SW 1271 (cell line): ENCODE data around the gene TMEM221.
"Not testable (repeated sequence)": the region's sequence is repeated elsewhere in the genome, so short reads cannot be mapped to it uniquely, and the experiment has no call there.

Experiments used
- DNase-seq, 2 experiments: peaks; one replicate each; lab custom pipeline; 2025; lab: John Stamatoyannopoulos, UW

The TMEM221 gene

GRCh38 chr19:17448131-17448967 lies at the start of gene TMEM221:
Gene TMEM221, minus strand, starts transcription at chr19:17448668. Its CDS starts 206 bp downstream, at chr19:17448462.
- DNase-seq: no peak

GRCh38 chr19:17497149-17497798 lies 48.8 kb upstream of the TMEM221 start:
- DNase-seq: no peak

GRCh38 chr19:17496337-17496997 lies 48.0 kb upstream of the TMEM221 start:
- DNase-seq: peak in 1 of 2 experiments; percentile 75

DNA sequence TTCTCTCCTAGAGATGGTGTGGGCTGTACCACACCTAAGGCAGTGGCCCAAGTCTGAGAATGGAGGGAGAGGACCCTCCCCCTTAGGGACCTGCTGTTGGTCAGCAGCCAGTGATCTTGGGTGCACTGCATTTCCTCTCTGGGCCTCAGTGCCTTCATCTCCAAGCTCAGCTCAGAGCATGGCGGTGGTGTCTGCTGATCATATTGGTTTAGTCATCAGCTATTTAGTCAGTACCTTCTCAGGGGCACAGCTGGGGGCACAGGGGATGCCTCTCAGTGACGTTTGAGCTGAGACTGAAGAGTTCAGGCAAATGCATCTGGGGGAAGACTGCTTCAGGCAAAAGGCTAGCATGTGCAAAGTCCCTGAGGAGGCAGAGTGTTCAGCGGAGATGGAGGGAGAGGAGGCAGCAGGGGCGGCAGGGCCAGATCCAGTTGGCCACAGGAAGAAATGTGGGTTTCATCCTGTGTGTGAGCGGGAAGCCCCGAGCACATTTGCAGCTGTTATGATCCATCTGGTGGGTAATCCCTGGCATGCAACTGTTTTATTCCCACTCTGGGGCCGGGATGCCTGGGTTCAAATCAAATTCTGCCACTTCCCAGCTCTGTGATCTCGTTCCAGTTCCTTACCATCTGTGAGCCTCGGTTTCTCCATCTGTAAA lies 47.3 kb upstream of the TMEM221 start:
- no peak for DNase-seq

DNA sequence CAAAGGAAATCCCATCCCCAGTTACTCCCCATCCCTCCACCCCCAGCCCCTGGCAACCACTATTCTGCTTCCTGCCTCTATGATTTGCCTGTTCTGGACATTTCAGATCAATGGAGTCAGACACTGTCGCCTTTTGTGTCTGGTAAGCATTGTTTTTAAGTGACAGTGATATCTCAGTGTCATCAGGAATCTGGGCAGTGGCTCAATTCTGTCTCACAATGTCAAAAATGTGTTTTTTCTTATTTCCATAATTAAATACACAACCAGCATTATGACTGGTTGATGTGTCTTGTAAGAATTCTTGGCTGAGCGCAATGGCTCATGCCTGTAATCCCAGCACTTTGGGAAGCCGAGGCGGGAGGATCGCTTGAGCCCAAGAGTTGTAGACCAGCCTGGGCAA lies 42.8 kb upstream of the TMEM221 start:
- DNase-seq: no peak

GRCh38 chr19:17490411-17490810 lies 41.9 kb upstream of the TMEM221 start:
- no peak for DNase-seq

- DNase-seq: no peak
Observed at GRCh38 chr19:17489392-17490030, 41.0 kb upstream of the TMEM221 start.

DNA sequence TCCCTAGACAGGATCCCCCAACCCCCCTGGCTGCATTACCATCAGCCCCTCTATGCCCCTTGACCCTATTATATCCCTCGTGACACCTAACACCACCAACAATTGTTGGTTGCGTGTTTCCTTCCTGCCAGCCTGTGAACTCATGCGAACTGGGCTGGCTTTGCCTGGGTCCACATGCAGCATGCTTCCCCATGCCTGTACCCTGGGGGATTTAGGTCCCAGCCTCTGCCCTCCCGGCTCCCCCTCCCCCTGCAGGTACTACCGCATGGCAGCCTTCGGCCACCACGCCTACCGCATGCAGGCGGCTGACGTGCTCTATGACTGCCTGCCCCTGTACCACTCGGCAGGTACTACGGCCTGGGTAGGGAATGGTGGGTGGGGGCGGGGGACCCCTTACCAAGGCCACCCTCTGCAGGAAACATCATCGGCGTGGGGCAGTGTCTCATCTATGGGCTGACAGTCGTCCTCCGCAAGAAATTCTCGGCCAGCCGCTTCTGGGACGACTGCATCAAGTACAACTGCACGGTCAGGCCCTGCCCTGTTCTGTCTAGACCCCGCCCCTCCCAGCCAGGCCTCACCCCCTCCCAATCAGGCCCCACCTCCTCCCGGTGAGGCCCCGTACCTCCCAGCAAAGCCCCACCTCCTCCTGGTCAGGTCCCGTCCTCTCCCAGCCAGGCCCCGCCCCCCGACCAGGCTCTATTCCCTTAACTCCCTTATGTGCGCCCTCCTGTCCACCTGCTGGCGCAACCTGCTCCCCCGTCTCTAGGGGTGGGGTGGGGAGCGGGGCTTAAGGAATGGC lies 40.3 kb upstream of the TMEM221 start:
- peak in 1 of 2 experiments; percentile 46 for DNase-seq

DNA sequence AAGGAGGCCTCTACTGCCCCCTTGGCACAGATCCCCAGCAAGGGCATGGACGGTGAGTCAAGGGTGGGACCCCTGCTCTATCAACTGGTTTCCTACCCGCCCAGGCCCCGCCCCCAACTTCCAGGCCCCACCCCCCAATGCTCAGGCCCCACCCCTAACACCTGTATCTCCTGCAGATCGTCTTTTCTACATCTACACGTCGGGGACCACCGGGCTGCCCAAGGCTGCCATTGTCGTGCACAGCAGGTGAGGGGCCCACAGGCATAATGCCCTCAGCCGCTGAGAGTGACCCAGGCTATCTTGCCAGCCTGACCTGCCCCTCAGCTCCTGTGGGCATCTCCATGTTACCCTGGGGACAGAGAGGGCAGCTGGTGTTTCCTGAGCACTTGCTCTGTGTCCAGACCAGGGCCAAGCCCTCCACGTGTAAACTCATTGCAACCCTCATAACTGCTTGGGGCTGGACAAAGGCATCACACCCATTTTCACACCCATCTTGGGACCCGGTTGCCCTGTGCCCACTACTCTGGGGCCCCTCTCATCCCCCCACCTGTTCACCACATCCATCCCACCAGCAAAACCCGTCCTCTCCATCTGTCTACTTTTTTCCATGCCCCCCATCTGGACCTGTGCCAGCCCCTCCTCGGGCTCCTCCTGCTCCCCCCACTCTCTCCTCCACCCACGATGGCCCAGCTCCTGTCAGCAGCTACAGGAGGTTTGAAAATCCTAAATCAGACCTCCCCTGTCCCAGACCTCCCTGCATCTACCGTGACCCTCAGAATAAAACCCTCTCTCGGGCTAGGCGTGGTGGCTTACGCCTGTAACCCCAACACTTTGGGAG lies 39.0 kb upstream of the TMEM221 start:
- no peak for DNase-seq

DNA sequence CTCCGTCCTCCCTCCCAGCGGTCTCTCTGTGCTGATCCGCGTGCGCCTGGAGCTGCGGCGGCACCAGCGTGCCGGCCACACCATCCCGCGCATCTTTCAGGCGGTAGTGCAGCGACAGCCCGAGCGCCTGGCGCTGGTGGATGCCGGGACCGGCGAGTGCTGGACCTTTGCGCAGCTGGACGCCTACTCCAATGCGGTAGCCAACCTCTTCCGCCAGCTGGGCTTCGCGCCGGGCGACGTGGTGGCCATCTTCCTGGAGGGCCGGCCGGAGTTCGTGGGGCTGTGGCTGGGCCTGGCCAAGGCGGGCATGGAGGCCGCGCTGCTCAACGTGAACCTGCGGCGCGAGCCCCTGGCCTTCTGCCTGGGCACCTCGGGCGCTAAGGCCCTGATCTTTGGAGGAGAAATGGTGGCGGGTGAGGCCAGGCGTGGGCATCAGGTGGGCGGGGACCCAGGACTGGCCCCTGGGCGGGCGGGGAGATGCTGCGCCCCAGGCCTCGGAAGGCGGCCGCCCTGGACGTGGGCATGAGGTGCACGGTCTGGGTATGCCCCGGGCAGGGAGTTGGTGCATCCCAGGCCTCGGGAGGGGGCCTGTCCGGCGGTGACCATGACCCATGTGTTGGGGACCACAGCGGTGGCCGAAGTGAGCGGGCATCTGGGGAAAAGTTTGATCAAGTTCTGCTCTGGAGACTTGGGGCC lies 38.2 kb upstream of the TMEM221 start:
- no peak for DNase-seq

- DNase-seq: no peak
Observed at GRCh38 chr19:17484520-17485185, 36.2 kb upstream of the TMEM221 start.

DNA sequence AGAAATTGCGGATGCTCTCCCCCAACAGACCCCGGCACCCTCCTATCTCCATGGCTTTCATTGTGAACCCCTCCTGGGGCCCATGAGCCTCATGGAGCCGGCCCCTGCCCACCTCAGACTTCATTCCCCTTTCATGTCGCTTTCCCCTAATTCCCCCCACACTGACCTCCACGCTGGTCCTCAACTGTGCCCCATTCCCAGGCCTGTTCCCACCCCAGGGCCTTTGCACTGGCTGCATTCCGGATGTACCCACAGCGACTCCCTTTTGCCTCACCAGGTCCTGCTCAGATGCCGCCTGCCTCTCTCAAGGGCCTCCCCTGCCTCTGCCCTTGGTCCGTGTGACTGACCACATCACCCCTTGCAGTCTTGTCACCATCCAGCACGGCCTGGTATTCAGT lies 35.1 kb upstream of the TMEM221 start:
- DNase-seq: no peak

DNA sequence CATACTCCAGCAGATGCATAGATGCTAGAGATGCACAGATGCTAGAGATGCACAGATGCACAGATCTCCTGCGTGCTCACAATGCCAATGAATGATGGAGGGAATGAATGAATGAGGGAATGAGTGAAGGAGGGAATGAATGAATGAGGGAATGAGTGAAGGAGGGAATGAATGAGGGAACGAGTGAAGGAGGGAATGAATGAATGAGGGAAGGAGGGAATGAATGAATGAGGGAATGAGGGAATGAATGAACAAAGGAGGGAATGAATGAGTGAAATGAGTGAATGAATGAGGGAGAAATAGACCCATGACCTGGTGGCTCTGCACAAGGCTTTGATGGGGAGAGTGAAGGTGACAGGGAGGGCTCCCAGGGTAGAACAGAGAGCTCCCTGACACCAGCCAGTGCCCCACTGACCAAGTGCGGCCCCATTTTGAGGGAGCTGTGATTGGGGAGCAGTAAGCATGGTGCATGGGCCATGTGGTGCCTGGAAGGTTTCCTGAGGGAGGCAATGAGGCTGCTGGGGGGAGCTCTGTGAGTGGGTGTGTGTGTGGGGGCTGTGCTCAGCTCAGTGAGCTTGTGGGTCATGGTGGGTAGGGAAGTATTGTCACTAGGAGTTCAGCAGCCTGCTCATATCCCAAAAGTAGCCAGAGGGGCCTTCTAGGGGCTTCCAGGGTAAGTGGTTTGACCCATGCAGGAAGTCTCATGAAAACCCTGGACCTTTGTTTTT lies 34.6 kb upstream of the TMEM221 start:
- DNase-seq: no peak

DNA sequence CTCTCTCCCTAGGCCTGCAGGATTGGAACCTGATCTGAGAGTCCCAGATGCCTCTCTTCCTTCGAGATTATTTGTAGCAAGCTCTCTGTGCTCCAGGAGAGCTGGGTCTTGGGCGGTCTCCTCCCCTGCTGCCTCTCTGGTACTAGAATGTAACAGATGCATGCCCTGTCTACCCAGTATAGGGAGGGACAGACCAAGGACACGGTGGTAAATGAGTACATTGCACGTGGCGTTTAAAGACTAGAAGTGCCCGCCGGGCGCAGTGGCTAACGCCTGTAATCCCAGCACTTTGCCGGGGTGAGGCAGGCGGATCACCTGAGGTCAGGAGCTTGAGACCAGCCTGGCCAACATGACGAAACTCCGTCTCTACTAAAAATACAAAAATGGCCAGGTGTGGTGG lies 33.5 kb upstream of the TMEM221 start:
- no peak for DNase-seq

GRCh38 chr19:17479325-17479791 lies 30.9 kb upstream of the TMEM221 start:
- DNase-seq: no peak

- DNase-seq: peak; percentile 36 to 71
Observed at GRCh38 chr19:17475541-17476115, 27.2 kb upstream of the TMEM221 start.

DNA sequence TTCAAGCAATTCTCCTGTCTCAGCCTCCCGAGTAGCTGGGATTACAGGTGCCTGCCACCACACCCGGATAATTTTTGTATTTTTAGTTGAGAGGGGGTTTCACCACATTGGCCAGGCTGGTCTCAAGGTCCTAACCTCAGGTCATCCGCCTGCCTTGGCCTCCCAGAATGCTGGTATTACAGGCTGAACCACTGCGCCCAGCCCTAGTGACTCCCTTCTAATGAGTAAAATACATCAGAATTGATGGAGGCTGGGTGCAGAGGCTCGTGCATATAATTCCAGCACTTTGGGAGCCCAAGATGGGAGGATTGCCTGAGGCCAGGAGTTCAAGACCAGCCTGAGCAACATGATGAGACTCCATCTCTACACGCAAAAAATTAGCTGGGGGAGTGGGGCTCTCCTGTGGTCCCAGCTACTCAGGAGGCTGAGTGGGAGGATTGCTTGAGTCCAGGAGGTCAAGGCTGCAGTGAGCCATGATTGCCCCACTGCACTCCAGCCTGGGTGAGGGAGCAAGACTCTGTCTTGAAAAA lies 26.6 kb upstream of the TMEM221 start:
- not testable (repeated sequence) for DNase-seq
